SK-N-SH (cell line): Measurements from ENCODE around the gene PDE6G. TPM values are rescaled to one million over a fixed set of nuclear protein-coding genes. Genes with fewer than 3 reads are reported as not detected.

ENCODE experiments used
- CTCF ChIA-PET: fragments of 300-600, 350-600 bp; formaldehyde crosslinking; extraction: SDS; loops from one replicate; lab custom pipeline; 2021; lab: Yijun Ruan, JAX
- POLR2A ChIA-PET: fragments of 350-600 bp; sonication (Branson Sonifier 250); formaldehyde crosslinking; extraction: SDS; loops from one replicate; lab custom pipeline; 2020; ENCODE audit warnings: antibody characterized with exemption, inconsistent platforms; lab: Yijun Ruan, JAX
- DNase-seq: peaks from one replicate; pipeline ENCODE4 v3.0.0; 2012
- H2AFZ ChIP-seq: fragments of 200-600 bp; sonication (generic); 2 replicates; pipeline ENCODE4 v1.8.1; 2016; ENCODE audit warnings: antibody characterized with exemption, mild to moderate bottlenecking, low read depth
- H3F3A ChIP-seq: fragments of 200-600 bp; sonication (generic); replicated peaks from 2 replicates; pipeline ENCODE3; 2016; ENCODE audit warnings: antibody characterized with exemption, mild to moderate bottlenecking; ENCODE audit not compliant: insufficient read depth
- H3K27ac ChIP-seq, 2 experiments: fragments of 200-500 bp in 1 of 2; fragments of 200-600 bp in 1 of 2; sonication (Bioruptor generic) in 1 of 2; sonication (generic), shearing (Covaris generic) in 1 of 2; 2 replicates each; pipeline versions ENCODE4 v1.5.1 to v1.6.1; 2014 to 2016; ENCODE audit warnings: low read depth in 2 of 2, inconsistent platforms in 1 of 2, low read length in 1 of 2, mild to moderate bottlenecking in 1 of 2, mixed read lengths in 1 of 2
- H3K27me3 ChIP-seq: fragments of 200-600 bp; sonication (generic), shearing (Covaris generic); 2 replicates; pipeline ENCODE4 v1.6.1; 2016; ENCODE audit warnings: mixed run types; ENCODE audit not compliant: insufficient read depth
- H3K36me3 ChIP-seq, 2 experiments: fragments of 200-500 bp in 1 of 2; fragments of 200-600 bp in 1 of 2; sonication (Bioruptor generic) in 1 of 2; sonication (generic) in 1 of 2; replicated peaks in 1 of 2; 2 replicates each; pipeline versions ENCODE3 to v1.5.1; 2014 to 2016; ENCODE audit warnings: low read length in 1 of 2, mild to moderate bottlenecking in 1 of 2; ENCODE audit not compliant: insufficient read depth in 2 of 2, control insufficient read depth in 1 of 2
- H3K4me1 ChIP-seq, 2 experiments: fragments of 200-500 bp in 1 of 2; fragments of 200-600 bp in 1 of 2; sonication (Bioruptor generic) in 1 of 2; sonication (generic), shearing (Covaris generic) in 1 of 2; 2 replicates each; pipeline versions ENCODE4 v1.5.1 to v1.6.1; 2014 to 2016; ENCODE audit warnings: low read depth in 1 of 2, low read length in 1 of 2, mixed run types in 1 of 2; ENCODE audit not compliant: insufficient read depth in 2 of 2, control insufficient read depth in 1 of 2
- H3K4me2 ChIP-seq: fragments of 200-600 bp; sonication (generic), shearing (Covaris generic); 2 replicates; pipeline ENCODE4 v1.6.1; 2017; ENCODE audit warnings: mixed run types
- H3K4me3 ChIP-seq, 2 experiments: fragments of 200-500 bp in 1 of 2; fragments of 200-600 bp in 1 of 2; sonication (Bioruptor generic) in 1 of 2; sonication (generic), shearing (Covaris generic) in 1 of 2; 2 replicates each; pipeline versions ENCODE4 v1.5.1 to v1.8.1; 2014 to 2016; ENCODE audit warnings: low read depth in 2 of 2, inconsistent platforms in 1 of 2, low read length in 1 of 2, mild to moderate bottlenecking in 1 of 2, mixed read lengths in 1 of 2, moderate library complexity in 1 of 2
- H3K79me2 ChIP-seq: fragments of 200-600 bp; sonication (generic); 2 replicates; pipeline ENCODE4 v1.8.1; 2017; ENCODE audit warnings: mild to moderate bottlenecking; ENCODE audit not compliant: insufficient read depth
- H3K9ac ChIP-seq: fragments of 200-600 bp; sonication (generic); 2 replicates; pipeline ENCODE4 v1.6.1; 2017; ENCODE audit warnings: mixed run types
- H3K9me2 ChIP-seq: fragments of 200-600 bp; sonication (generic); 2 replicates; pipeline ENCODE4 v1.6.1; 2017; ENCODE audit warnings: mixed run types
- H3K9me3 ChIP-seq: fragments of 200-600 bp; sonication (generic); 2 replicates; pipeline ENCODE4 v1.6.1; 2017; ENCODE audit warnings: mixed run types, mild to moderate bottlenecking, moderate library complexity
- H4K20me1 ChIP-seq: fragments of 200-600 bp; sonication (generic); 2 replicates; pipeline ENCODE4 v1.6.1; 2017; ENCODE audit warnings: mild to moderate bottlenecking, mixed run types; ENCODE audit not compliant: insufficient read depth
- CHD2 ChIP-seq: fragments of 150-350 bp; IDR thresholded peaks from 2 replicates; pipeline ENCODE4 v1.6.1; 2018; ENCODE audit warnings: low read length; ENCODE audit not compliant: partially characterized antibody
- ELF1 ChIP-seq: IDR thresholded peaks from 2 replicates; pipeline ENCODE4 v1.4.0; 2012
- FOSL2 ChIP-seq: IDR thresholded peaks from 2 replicates; pipeline ENCODE4 v1.4.0; 2012; ENCODE audit warnings: low read depth, mild to moderate bottlenecking, moderate library complexity, borderline replicate concordance
- FOXJ3 ChIP-seq: sonication (generic); formaldehyde crosslinking; IDR thresholded peaks from 2 replicates; pipeline ENCODE4 v1.5.1; 2020; ENCODE audit warnings: mild to moderate bottlenecking, missing genetic modification reagents
- FOXM1 ChIP-seq: IDR thresholded peaks from 2 replicates; pipeline ENCODE4 v1.4.0; 2012; ENCODE audit warnings: low read depth, mild to moderate bottlenecking
- GATA2 ChIP-seq: sonication (generic); formaldehyde crosslinking; IDR thresholded peaks from 2 replicates; pipeline ENCODE4 v1.5.0; 2020; ENCODE audit warnings: mild to moderate bottlenecking, missing genetic modification reagents
- IRF3 ChIP-seq: fragments of 150-350 bp; IDR thresholded peaks from 2 replicates; pipeline ENCODE4 v1.6.1; 2016; ENCODE audit warnings: mild to moderate bottlenecking, low read depth, low read length
- MEF2A ChIP-seq: IDR thresholded peaks from 2 replicates; pipeline ENCODE4 v1.4.0; 2012; ENCODE audit warnings: low read depth, borderline replicate concordance
- MXI1 ChIP-seq: IDR thresholded peaks from 2 replicates; pipeline ENCODE4 v1.6.1; 2012; ENCODE audit warnings: mild to moderate bottlenecking, low read depth, low read length, improper control_type of control experiment
- NFIC ChIP-seq: IDR thresholded peaks from 2 replicates; pipeline ENCODE4 v1.4.0; 2012; ENCODE audit warnings: borderline replicate concordance
- NRF1 ChIP-seq: IDR thresholded peaks from 2 replicates; pipeline ENCODE4 v1.6.1; 2012; ENCODE audit warnings: low read depth, mild to moderate bottlenecking, low read length
- PBX3 ChIP-seq: IDR thresholded peaks from 2 replicates; pipeline ENCODE4; 2012
- POLR2AphosphoS5 ChIP-seq: IDR thresholded peaks from 2 replicates; pipeline ENCODE4 v1.6.1; 2012; ENCODE audit warnings: low read depth, low read length
- RAD21 ChIP-seq: IDR thresholded peaks from 2 replicates; pipeline ENCODE4 v1.6.1; 2012; ENCODE audit warnings: mild to moderate bottlenecking, low read length
- RCOR1 ChIP-seq: fragments of 150-350 bp; IDR thresholded peaks from 2 replicates; pipeline ENCODE4 v1.6.1; 2017; ENCODE audit warnings: antibody characterized with exemption, low read length
- REST ChIP-seq: IDR thresholded peaks from 2 replicates; pipeline ENCODE4 v1.6.1; 2012; ENCODE audit warnings: mild to moderate bottlenecking, low read depth, low read length, moderate library complexity
- RFX5 ChIP-seq: IDR thresholded peaks from 2 replicates; pipeline ENCODE4 v1.6.1; 2012; ENCODE audit warnings: mild to moderate bottlenecking, improper control_type of control experiment, low read length
- RXRA ChIP-seq: IDR thresholded peaks from 2 replicates; pipeline ENCODE4 v1.4.0; 2012; ENCODE audit warnings: low read depth, mild to moderate bottlenecking, borderline replicate concordance
- SIN3A ChIP-seq: IDR thresholded peaks from 2 replicates; pipeline ENCODE4 v1.6.1; 2012; ENCODE audit warnings: low read depth, mild to moderate bottlenecking, low read length, moderate library complexity, borderline replicate concordance
- SMC3 ChIP-seq: IDR thresholded peaks from 2 replicates; pipeline ENCODE4 v1.6.1; 2012; ENCODE audit warnings: low read depth, low read length, improper control_type of control experiment
- TAF1 ChIP-seq: IDR thresholded peaks from 2 replicates; pipeline ENCODE4 v1.6.1; 2012; ENCODE audit warnings: low read depth, mild to moderate bottlenecking, low read length, moderate library complexity, borderline replicate concordance
- TCF12 ChIP-seq: IDR thresholded peaks from 2 replicates; pipeline ENCODE4 v1.4.0; 2012
- TEAD4 ChIP-seq: IDR thresholded peaks from 2 replicates; pipeline ENCODE4 v1.4.0; 2012; ENCODE audit warnings: mild to moderate bottlenecking, borderline replicate concordance; ENCODE audit not compliant: insufficient read depth
- USF1 ChIP-seq: IDR thresholded peaks from 2 replicates; pipeline ENCODE4 v1.4.0; 2012; ENCODE audit warnings: low read depth, borderline replicate concordance
- YY1 ChIP-seq: IDR thresholded peaks from 2 replicates; pipeline ENCODE4 v1.4.0; 2012; ENCODE audit warnings: low read depth, mild to moderate bottlenecking
- ZBTB33 ChIP-seq: IDR thresholded peaks from 2 replicates; pipeline ENCODE4 v1.4.0; 2012; ENCODE audit warnings: low read depth, borderline replicate concordance
- WGBS: methylation state at CpG from one replicate; pipeline ENCODE4 v1.1.6; 2017; ENCODE audit warnings: low lambda C conversion rate; 5-methylcytosine and 5-hydroxymethylcytosine counted together
- polyA plus RNA-seq, 3 experiments: library from polyadenylated mRNA; depleted of rRNA; stranded (reverse); fragments of >200 nt; gene quantifications; 2 replicates each; pipeline ENCODE4 v1.2.3, GENCODE V29; 2012
- TF ChIP-seq, protein P1 (sequence below): IDR thresholded peaks from 2 replicates; pipeline ENCODE4 v1.4.0; 2012; ENCODE audit warnings: low read depth

The PDE6G gene
- polyA plus RNA-seq, 1 of the 3 experiments (the other 2 are of a cell fraction) = 5.0 TPM

GRCh38 chr17:81651692-81652091, 4.7 kb downstream of the PDE6G start:
- Histone ChIP-seq H3K9me2 (no peaks in the 10 kb centered on the region), H3K9ac (peak overlapping the region; percentile 61), H3K4me1 (peaks cover 6 to 7% of the 10 kb centered on the region in 2 experiments; a peak in 2 of 4 replicates), H3K4me3 (no peak overlapping the region), H4K20me1 (no peaks in the 10 kb centered on the region), H3K27me3 (no peaks in the 10 kb centered on the region; the same call in 1 of the 2 replicates), H3K4me2 (peak overlapping the region; percentile 76), H3K9me3 (peaks cover 3% of the 10 kb centered on the region; the same call in 1 of the 2 replicates), H3K79me2 (no peaks in the 10 kb centered on the region), H2AFZ (peak overlapping the region; percentile 85; the same call in 1 of the 2 replicates), H3K27ac (peak overlapping the region in 1 of 2 experiments; percentile 46; a peak in 2 of 4 replicates), H3K36me3 (no peaks in the 10 kb centered on the region), H3F3A (peaks cover 3% of the 10 kb centered on the region)
- peak; percentile 89 for DNase-seq
- POLR2A ChIA-PET = no interaction called here
- WGBS = 48% methylated on average over 10 of the region's 10 CpGs
- CTCF ChIA-PET = no interaction called here
- TF ChIP-seq TAF1 (peak; percentile 42; the same call in 1 of the 2 replicates), ELF1 (no peak), SIN3A (peak; percentile 26; the same call in 1 of the 2 replicates), ZBTB33 (no peak), POLR2AphosphoS5 (peak; percentile 71), SMC3 (no peak), RAD21 (no peak; the same call in 1 of the 2 replicates), CHD2 (no peak), MEF2A (no peak), USF1 (no peak), YY1 (no peak), RCOR1 (no peak), IRF3 (no peak), FOSL2 (peak; percentile 60; the same call in 1 of the 2 replicates), FOXJ3 (CRISPR knock-in tag) (no peak), GATA2 (CRISPR knock-in tag) (no peak), REST (0 out of 2 replicates have a peak, but pooled peaks have one; percentile 36), NRF1 (no peak), RFX5 (no peak), TEAD4 (no peak), TCF12 (peak; percentile 59; the same call in 1 of the 2 replicates), MXI1 (0 out of 2 replicates have a peak, but pooled peaks have one; percentile 32), NFIC (peak; percentile 97), RXRA (no peak), FOXM1 (no peak), PBX3 (no peak)
- TF ChIP-seq, protein P1, sequence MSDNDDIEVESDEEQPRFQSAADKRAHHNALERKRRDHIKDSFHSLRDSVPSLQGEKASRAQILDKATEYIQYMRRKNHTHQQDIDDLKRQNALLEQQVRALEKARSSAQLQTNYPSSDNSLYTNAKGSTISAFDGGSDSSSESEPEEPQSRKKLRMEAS = peak; percentile 76
